GM23338 (cell line): ENCODE data around the gene TMIGD3. TPM values are rescaled to one million over a fixed set of nuclear protein-coding genes. Genes with fewer than 3 reads are reported as not detected.

Experiments
- ATAC-seq: fragments of 200-7000 bp; cut with Tn5 transposase; 3 replicates; pipeline ENCODE4 v1.9.1; 2020
- DNase-seq: peaks from one replicate; pipeline ENCODE4 v3.0.0-alpha.2; 2015; ENCODE audit warnings: low spot score
- H2AFZ ChIP-seq: fragments of 200-600 bp; sonication (generic); 2 replicates; pipeline ENCODE4 v1.8.0; 2016; ENCODE audit warnings: antibody characterized with exemption, mild to moderate bottlenecking, moderate library complexity
- H3F3A ChIP-seq: fragments of 200-600 bp; sonication (generic); replicated peaks from 2 replicates; pipeline ENCODE4 v1.8.0; 2017; ENCODE audit warnings: antibody characterized with exemption, mixed run types, low read depth
- H3K27ac ChIP-seq: fragments of 200-600 bp; sonication (generic); 2 replicates; pipeline ENCODE4 v1.6.1; 2016; ENCODE audit warnings: low read depth
- H3K27me3 ChIP-seq: fragments of 200-600 bp; sonication (generic); 2 replicates; pipeline ENCODE4 v1.8.0; 2016; ENCODE audit warnings: mild to moderate bottlenecking, mixed run types, moderate library complexity; ENCODE audit not compliant: insufficient read depth
- H3K36me3 ChIP-seq: fragments of 200-600 bp; sonication (generic); 2 replicates; pipeline ENCODE4 v1.8.0; 2016; ENCODE audit warnings: mild to moderate bottlenecking; ENCODE audit not compliant: insufficient read depth
- H3K4me1 ChIP-seq: fragments of 200-600 bp; sonication (generic); 2 replicates; pipeline ENCODE4 v1.8.0; 2016; ENCODE audit warnings: mild to moderate bottlenecking, moderate library complexity; ENCODE audit not compliant: insufficient read depth
- H3K4me2 ChIP-seq: fragments of 200-600 bp; sonication (generic); 2 replicates; pipeline ENCODE4 v1.7.1; 2017; ENCODE audit warnings: mixed run types
- H3K4me3 ChIP-seq: fragments of 200-600 bp; sonication (generic); 2 replicates; pipeline ENCODE4 v1.6.1; 2016; ENCODE audit warnings: mixed run types
- H3K79me2 ChIP-seq: fragments of 200-600 bp; sonication (generic); replicated peaks from 2 replicates; pipeline ENCODE4 v1.8.0; 2017; ENCODE audit warnings: mild to moderate bottlenecking; ENCODE audit not compliant: insufficient read depth
- H3K9me2 ChIP-seq: fragments of 200-600 bp; sonication (generic); 2 replicates; pipeline ENCODE4 v1.8.0; 2017; ENCODE audit not compliant: insufficient read depth
- H4K20me1 ChIP-seq: fragments of 200-600 bp; sonication (generic); replicated peaks from 2 replicates; pipeline ENCODE4 v1.8.0; 2017; ENCODE audit warnings: mild to moderate bottlenecking; ENCODE audit not compliant: insufficient read depth
- H3K27ac Mint-ChIP-seq: 2 replicates; pipeline ENCODE4 v1.8.0; 2020; ENCODE audit warnings: inconsistent platforms, mild to moderate bottlenecking, moderate library complexity, mixed read lengths
- H3K27me3 Mint-ChIP-seq: 3 replicates; pipeline ENCODE4 v1.8.0; 2022; ENCODE audit warnings: low read depth, mild to moderate bottlenecking, moderate library complexity, mixed read lengths, inconsistent platforms; ENCODE audit not compliant: insufficient read depth, poor library complexity
- H3K36me3 Mint-ChIP-seq: 3 replicates; pipeline ENCODE4 v1.8.0; 2021; ENCODE audit warnings: low read depth, mild to moderate bottlenecking, inconsistent platforms, moderate library complexity, mixed read lengths
- H3K4me1 Mint-ChIP-seq: 3 replicates; pipeline ENCODE4 v1.8.0; 2020; ENCODE audit warnings: mild to moderate bottlenecking, inconsistent platforms, mixed read lengths
- H3K4me3 Mint-ChIP-seq: 3 replicates; pipeline ENCODE4 v1.8.0; 2021; ENCODE audit warnings: moderate library complexity, mild to moderate bottlenecking, inconsistent platforms, mixed read lengths
- H3K9me3 Mint-ChIP-seq: 3 replicates; pipeline ENCODE4 v1.8.0; 2020; ENCODE audit warnings: moderate library complexity, mild to moderate bottlenecking, inconsistent platforms, mixed read lengths
- CREB1 ChIP-seq: fragments of 250-450 bp; sonication (Bioruptor Pico); IDR thresholded peaks from 2 replicates; pipeline ENCODE4 v1.5.0; 2020; ENCODE audit warnings: low read depth, mild to moderate bottlenecking, moderate library complexity
- EZH2 ChIP-seq: fragments of 200-600 bp; sonication (generic); IDR thresholded peaks from one replicate; pipeline ENCODE4 v1.8.0; 2017; ENCODE audit warnings: antibody characterized with exemption, mild to moderate bottlenecking, low read depth; ENCODE audit not compliant: unreplicated experiment
- EZH2phosphoT487 ChIP-seq: fragments of 200-600 bp; sonication (generic); IDR thresholded peaks from one replicate; pipeline ENCODE4 v1.8.1; 2018; ENCODE audit warnings: antibody characterized with exemption; ENCODE audit not compliant: unreplicated experiment
- NANOG ChIP-seq: IDR thresholded peaks from 2 replicates; pipeline ENCODE4 v1.6.1; 2016; ENCODE audit warnings: antibody characterized with exemption, borderline replicate concordance
- STAT1 ChIP-seq: IDR thresholded peaks from one replicate; pipeline ENCODE4 v1.6.1; 2016; ENCODE audit warnings: antibody characterized with exemption; ENCODE audit not compliant: unreplicated experiment
- ZNF114 ChIP-seq: fragments of 250-450 bp; sonication (Bioruptor Pico); IDR thresholded peaks from 2 replicates; pipeline ENCODE4 v1.5.0; 2020; ENCODE audit warnings: mild to moderate bottlenecking, moderate library complexity
- ZNF331 ChIP-seq: fragments of 250-450 bp; sonication (Bioruptor Pico); IDR thresholded peaks from 2 replicates; pipeline ENCODE4 v1.5.0; 2020; ENCODE audit warnings: low read depth, mild to moderate bottlenecking, moderate library complexity
- polyA plus RNA-seq: library from polyadenylated mRNA; unstranded; fragments of >200 nt; fragmentation: Nextera tagmentation; extraction: Ambion mirVana; gene quantifications from 2 replicates; pipeline ENCODE4 v1.2.1, GENCODE V29; 2016
- total RNA-seq: library from RNA; depleted of rRNA; stranded (reverse); fragments of >200 nt; shearing (Covaris generic); gene quantifications from 2 replicates; pipeline ENCODE4 v1.2.3, GENCODE V29; 2014
- TF ChIP-seq, protein P1 (sequence below): IDR thresholded peaks from 2 replicates; pipeline ENCODE4 v1.6.1; 2016; ENCODE audit warnings: antibody characterized with exemption
- TF ChIP-seq, protein P2 (sequence below): fragments of 250-450 bp; sonication (Bioruptor Pico); IDR thresholded peaks from 2 replicates; pipeline ENCODE4 v1.5.0; 2020; ENCODE audit warnings: mild to moderate bottlenecking, moderate library complexity

Gene TMIGD3
- total and polyA plus RNA-seq, 2 experiments from 2014 or later = not detected

DNA sequence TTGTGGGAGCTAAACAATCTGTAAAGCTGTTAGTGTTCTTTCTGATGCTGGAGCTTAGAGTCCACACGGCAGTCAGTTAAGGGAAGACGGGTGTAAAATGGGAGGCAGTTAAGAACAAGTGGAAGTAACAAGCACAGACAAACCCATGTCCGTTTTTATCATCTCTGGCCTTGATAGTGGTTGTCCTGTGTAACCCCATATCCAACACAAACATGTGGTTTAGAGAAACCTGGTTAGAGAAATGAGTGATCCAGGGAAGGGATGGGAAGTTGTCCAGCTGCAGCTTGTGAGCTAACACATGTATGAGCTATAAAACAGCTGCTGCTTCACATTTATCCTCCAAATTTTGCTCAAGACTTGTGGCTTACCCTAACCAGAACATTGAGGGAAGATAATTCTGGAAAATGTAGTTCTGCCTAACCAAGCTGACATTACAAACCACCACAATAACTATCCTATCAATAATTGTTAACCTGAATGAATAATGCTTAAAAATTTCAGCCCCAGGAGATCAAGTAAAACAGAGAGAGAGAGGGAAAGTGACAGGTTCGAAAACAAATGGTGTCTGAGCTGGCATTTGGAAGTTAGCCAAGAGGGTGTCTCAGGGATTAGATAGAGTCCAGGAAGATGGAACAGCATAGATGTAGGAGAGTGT lies 40.3 kb downstream of the TMIGD3 start:
- H3K27me3 Mint-ChIP-seq = no peaks in the 10 kb centered on the region
- no peaks in the 10 kb centered on the region for H3K9me3 Mint-ChIP-seq
- Histone ChIP-seq H2AFZ (no peak overlapping the region), H4K20me1 (no peaks in the 10 kb centered on the region; the same call in 1 of the 2 replicates), H3K4me1 (no peaks in the 10 kb centered on the region), H3K9me2 (no peaks in the 10 kb centered on the region), H3K27me3 (no peaks in the 10 kb centered on the region), H3K4me3 (no peak overlapping the region), H3F3A (no peaks in the 10 kb centered on the region), H3K27ac (no peak overlapping the region), H3K36me3 (peaks cover 33% of the 10 kb centered on the region), H3K79me2 (no peaks in the 10 kb centered on the region), H3K4me2 (no peak overlapping the region)
- TF ChIP-seq ZNF114 = no peak
- no peak overlapping the region for H3K4me3 Mint-ChIP-seq
- no peak overlapping the region for H3K27ac Mint-ChIP-seq
- H3K4me1 Mint-ChIP-seq = no peaks in the 10 kb centered on the region
- DNase-seq (no peak), ATAC-seq (no peak)
- peaks cover 22% of the 10 kb centered on the region; the same call in 2 of the 3 replicates for H3K36me3 Mint-ChIP-seq

DNA sequence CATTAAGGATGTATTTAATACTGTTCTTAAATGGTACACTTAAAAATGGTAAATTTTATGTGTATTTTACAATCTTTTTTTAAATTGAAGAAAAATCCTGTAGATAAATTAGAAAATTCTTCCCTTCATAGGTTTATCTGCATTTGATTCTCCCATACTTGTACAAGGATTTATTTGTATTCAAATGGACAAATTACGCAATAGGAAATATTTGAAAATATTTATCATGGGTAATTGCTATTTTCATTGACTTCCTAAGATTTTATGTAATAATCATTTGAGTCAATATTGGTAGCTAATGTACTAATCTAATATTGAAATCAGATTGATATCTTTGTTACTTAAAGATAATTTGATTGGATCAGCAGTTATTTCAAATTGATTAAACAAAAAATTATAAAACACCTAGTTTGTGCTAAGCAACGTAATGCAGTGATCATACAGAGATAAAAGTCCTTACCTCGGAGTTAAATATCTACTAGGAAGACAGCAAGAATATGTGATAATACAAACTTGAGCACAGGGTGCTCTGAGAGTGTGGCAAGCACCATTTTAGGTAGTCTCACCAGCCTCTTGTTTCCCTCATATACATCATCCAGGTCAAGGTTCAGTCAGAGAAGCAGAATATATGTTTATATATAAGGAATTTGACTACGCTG lies 40.9 kb downstream of the TMIGD3 start:
- Histone ChIP-seq H3K36me3 (peaks cover 40% of the 10 kb centered on the region), H3K27me3 (no peaks in the 10 kb centered on the region), H3K4me2 (no peak overlapping the region), H3K27ac (no peak overlapping the region), H3F3A (no peaks in the 10 kb centered on the region), H2AFZ (no peak overlapping the region), H3K4me3 (no peak overlapping the region), H3K9me2 (no peaks in the 10 kb centered on the region), H4K20me1 (peaks cover 3% of the 10 kb centered on the region; the same call in 1 of the 2 replicates), H3K79me2 (no peaks in the 10 kb centered on the region), H3K4me1 (no peaks in the 10 kb centered on the region)
- no peaks in the 10 kb centered on the region for H3K27me3 Mint-ChIP-seq
- H3K9me3 Mint-ChIP-seq = no peaks in the 10 kb centered on the region
- H3K4me3 Mint-ChIP-seq = no peak overlapping the region
- peaks cover 29% of the 10 kb centered on the region; the same call in 2 of the 3 replicates for H3K36me3 Mint-ChIP-seq
- no peaks in the 10 kb centered on the region for H3K4me1 Mint-ChIP-seq
- TF ChIP-seq, protein P1, sequence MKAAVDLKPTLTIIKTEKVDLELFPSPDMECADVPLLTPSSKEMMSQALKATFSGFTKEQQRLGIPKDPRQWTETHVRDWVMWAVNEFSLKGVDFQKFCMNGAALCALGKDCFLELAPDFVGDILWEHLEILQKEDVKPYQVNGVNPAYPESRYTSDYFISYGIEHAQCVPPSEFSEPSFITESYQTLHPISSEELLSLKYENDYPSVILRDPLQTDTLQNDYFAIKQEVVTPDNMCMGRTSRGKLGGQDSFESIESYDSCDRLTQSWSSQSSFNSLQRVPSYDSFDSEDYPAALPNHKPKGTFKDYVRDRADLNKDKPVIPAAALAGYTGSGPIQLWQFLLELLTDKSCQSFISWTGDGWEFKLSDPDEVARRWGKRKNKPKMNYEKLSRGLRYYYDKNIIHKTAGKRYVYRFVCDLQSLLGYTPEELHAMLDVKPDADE = no peak
- TF ChIP-seq EZH2phosphoT487 = no peak
- no peak for TF ChIP-seq NANOG
- ATAC-seq = no peak
- no peak overlapping the region for H3K27ac Mint-ChIP-seq
- DNase-seq = no peak

DNA sequence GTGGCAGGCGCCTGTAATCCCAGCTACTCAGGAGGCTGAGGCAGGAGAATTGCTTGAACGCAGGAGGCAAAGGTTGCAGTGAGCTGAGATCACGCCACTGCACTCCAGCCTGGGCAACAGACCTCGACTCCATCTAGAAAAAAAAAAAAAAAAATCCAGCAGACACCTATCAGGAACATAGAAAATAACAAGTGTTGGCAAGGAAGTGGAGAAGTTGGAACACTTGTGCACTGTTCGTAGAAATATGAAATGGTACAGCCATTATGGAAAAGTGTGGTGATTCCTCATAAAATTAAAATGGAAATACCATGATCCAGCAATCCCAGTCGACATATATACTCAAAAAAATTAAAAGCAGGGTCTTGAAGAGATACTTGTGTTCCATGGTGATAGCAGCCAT lies 41.7 kb downstream of the TMIGD3 start:
- no peaks in the 10 kb centered on the region for H3F3A ChIP-seq
- no peaks in the 10 kb centered on the region for H3K27me3 ChIP-seq
- no peak for DNase-seq
- H3K79me2 ChIP-seq = no peaks in the 10 kb centered on the region
- Mint-ChIP-seq H3K4me1 (no peaks in the 10 kb centered on the region), H3K27ac (no peak overlapping the region), H3K4me3 (no peak overlapping the region), H3K36me3 (peaks cover 35% of the 10 kb centered on the region; the same call in 2 of the 3 replicates), H3K27me3 (no peaks in the 10 kb centered on the region), H3K9me3 (no peaks in the 10 kb centered on the region)
- no peaks in the 10 kb centered on the region for H3K9me2 ChIP-seq
- H4K20me1 ChIP-seq = peaks cover 3% of the 10 kb centered on the region; the same call in 1 of the 2 replicates
- peaks cover 47% of the 10 kb centered on the region for H3K36me3 ChIP-seq
- H2AFZ ChIP-seq = no peak overlapping the region
- TF ChIP-seq EZH2phosphoT487 = no peak
- TF ChIP-seq CREB1 (CRISPR knock-in tag) = no peak
- TF ChIP-seq ZNF331 (CRISPR knock-in tag) = no peak
- TF ChIP-seq, protein P2, sequence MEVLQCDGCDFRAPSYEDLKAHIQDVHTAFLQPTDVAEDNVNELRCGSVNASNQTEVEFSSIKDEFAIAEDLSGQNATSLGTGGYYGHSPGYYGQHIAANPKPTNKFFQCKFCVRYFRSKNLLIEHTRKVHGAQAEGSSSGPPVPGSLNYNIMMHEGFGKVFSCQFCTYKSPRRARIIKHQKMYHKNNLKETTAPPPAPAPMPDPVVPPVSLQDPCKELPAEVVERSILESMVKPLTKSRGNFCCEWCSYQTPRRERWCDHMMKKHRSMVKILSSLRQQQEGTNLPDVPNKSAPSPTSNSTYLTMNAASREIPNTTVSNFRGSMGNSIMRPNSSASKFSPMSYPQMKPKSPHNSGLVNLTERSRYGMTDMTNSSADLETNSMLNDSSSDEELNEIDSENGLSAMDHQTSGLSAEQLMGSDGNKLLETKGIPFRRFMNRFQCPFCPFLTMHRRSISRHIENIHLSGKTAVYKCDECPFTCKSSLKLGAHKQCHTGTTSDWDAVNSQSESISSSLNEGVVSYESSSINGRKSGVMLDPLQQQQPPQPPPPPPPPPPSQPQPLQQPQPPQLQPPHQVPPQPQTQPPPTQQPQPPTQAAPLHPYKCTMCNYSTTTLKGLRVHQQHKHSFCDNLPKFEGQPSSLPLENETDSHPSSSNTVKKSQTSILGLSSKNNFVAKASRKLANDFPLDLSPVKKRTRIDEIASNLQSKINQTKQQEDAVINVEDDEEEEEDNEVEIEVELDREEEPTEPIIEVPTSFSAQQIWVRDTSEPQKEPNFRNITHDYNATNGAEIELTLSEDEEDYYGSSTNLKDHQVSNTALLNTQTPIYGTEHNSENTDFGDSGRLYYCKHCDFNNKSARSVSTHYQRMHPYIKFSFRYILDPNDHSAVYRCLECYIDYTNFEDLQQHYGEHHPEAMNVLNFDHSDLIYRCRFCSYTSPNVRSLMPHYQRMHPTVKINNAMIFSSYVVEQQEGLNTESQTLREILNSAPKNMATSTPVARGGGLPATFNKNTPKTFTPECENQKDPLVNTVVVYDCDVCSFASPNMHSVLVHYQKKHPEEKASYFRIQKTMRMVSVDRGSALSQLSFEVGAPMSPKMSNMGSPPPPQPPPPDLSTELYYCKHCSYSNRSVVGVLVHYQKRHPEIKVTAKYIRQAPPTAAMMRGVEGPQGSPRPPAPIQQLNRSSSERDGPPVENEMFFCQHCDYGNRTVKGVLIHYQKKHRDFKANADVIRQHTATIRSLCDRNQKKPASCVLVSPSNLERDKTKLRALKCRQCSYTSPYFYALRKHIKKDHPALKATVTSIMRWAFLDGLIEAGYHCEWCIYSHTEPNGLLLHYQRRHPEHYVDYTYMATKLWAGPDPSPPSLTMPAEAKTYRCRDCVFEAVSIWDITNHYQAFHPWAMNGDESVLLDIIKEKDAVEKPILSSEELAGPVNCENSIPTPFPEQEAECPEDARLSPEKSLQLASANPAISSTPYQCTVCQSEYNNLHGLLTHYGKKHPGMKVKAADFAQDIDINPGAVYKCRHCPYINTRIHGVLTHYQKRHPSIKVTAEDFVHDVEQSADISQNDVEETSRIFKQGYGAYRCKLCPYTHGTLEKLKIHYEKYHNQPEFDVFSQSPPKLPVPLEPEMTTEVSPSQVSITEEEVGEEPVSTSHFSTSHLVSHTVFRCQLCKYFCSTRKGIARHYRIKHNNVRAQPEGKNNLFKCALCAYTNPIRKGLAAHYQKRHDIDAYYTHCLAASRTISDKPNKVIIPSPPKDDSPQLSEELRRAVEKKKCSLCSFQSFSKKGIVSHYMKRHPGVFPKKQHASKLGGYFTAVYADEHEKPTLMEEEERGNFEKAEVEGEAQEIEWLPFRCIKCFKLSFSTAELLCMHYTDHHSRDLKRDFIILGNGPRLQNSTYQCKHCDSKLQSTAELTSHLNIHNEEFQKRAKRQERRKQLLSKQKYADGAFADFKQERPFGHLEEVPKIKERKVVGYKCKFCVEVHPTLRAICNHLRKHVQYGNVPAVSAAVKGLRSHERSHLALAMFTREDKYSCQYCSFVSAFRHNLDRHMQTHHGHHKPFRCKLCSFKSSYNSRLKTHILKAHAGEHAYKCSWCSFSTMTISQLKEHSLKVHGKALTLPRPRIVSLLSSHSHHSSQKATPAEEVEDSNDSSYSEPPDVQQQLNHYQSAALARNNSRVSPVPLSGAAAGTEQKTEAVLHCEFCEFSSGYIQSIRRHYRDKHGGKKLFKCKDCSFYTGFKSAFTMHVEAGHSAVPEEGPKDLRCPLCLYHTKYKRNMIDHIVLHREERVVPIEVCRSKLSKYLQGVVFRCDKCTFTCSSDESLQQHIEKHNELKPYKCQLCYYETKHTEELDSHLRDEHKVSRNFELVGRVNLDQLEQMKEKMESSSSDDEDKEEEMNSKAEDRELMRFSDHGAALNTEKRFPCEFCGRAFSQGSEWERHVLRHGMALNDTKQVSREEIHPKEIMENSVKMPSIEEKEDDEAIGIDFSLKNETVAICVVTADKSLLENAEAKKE (CRISPR knock-in tag) = no peak
- TF ChIP-seq EZH2 = no peak
- no peak for TF ChIP-seq STAT1
- no peaks in the 10 kb centered on the region for H3K4me1 ChIP-seq
- H3K27ac ChIP-seq = no peak overlapping the region
- no peak overlapping the region for H3K4me3 ChIP-seq
- no peak overlapping the region for H3K4me2 ChIP-seq
- no peak for ATAC-seq
